Colonic mucosa (tissue), 4 donors: ENCODE data around the gene NR1H3. TPM values are rescaled to one million over a fixed set of nuclear protein-coding genes. Genes with fewer than 3 reads are reported as not detected.

Experiments
- DNase-seq: peaks from one replicate; pipeline ENCODE4 v3.0.0-alpha.2; 2020
- H3K27ac ChIP-seq: fragments of 200-600 bp; one replicate; pipeline ENCODE4 v1.8.0; 2021
- H3K27me3 ChIP-seq: fragments of 200-600 bp; one replicate; pipeline ENCODE4 v1.8.0; 2021
- H3K36me3 ChIP-seq: fragments of 200-600 bp; one replicate; pipeline ENCODE4 v1.8.0; 2021
- H3K4me1 ChIP-seq: fragments of 200-600 bp; one replicate; pipeline ENCODE4 v1.8.0; 2021; ENCODE audit warnings: mild to moderate bottlenecking
- H3K4me3 ChIP-seq: fragments of 200-600 bp; one replicate; pipeline ENCODE4 v1.8.0; 2021
- H3K9ac ChIP-seq, 2 donors: one replicate each; pipeline ENCODE4 v1.7.0; 2013; ENCODE audit warnings: control low read depth in 2 of 2, low read depth in 2 of 2, low read length in 2 of 2
- H3K9me3 ChIP-seq: fragments of 200-600 bp; one replicate; pipeline ENCODE4 v1.8.0; 2021
- intact Hi-C: fragments of 100-400 bp; cut with DNase I; formaldehyde crosslinking; loops from one replicate; pipeline ENCODE4 v1.14.1; 2022
- total RNA-seq, 2 donors: library from RNA; stranded (reverse); fragmentation: NEBNext Ultra II Directional in 1 of 2; extraction: Animal tissue kit (Norgen Biotek cat#: 25700) in 1 of 2; gene quantifications; one replicate each; pipeline ENCODE4 v1.2.1, GENCODE V29; 2021
- TF ChIP-seq, protein P1 (sequence below): fragments of 200-600 bp; IDR thresholded peaks from one replicate; pipeline ENCODE4 v1.8.0; 2022; ENCODE audit warnings: antibody characterized with exemption, mild to moderate bottlenecking
- donor health status: healthy.
- donor health status: DM: no; HTN: no; CAD: no.
- donor health status: DM: no; HTN: no; CAD: no.

Gene NR1H3
- total RNA-seq, 2 donors from 2014 or later = 28.3 to 43.1 TPM

DNA sequence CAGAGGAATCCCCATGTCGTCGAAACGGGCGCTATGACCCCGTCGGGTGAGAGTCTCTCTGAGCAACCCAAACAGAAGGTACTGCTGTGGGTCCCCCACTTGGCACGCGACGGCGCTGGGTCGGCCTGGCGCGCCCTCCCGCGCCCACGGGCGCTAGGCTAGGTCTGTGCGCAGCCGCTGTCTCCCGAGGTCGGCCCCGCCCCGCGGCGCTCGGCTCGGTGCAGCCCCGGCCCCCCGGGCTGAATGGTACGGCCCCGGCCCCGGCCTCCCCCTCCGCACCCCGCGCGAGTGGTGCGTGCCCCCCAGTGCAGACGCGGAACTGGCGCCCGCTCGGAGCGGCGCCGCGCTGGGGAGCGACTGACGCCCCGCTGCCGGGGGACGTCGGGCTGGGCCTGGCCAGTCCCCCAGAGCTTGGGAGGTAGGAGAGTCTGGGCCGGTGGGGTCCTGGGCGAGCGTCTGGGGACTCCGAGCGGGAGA, 12.1 kb downstream of the NR1H3 start, which contains the start of gene MADD:
Gene MADD, plus strand, starts transcription at position 305 of the 477 bp plus-strand sequence.
- H3K36me3 ChIP-seq = no peaks in the 10 kb centered on the region
- DNase-seq = peak; percentile 85
- TF ChIP-seq, protein P1, sequence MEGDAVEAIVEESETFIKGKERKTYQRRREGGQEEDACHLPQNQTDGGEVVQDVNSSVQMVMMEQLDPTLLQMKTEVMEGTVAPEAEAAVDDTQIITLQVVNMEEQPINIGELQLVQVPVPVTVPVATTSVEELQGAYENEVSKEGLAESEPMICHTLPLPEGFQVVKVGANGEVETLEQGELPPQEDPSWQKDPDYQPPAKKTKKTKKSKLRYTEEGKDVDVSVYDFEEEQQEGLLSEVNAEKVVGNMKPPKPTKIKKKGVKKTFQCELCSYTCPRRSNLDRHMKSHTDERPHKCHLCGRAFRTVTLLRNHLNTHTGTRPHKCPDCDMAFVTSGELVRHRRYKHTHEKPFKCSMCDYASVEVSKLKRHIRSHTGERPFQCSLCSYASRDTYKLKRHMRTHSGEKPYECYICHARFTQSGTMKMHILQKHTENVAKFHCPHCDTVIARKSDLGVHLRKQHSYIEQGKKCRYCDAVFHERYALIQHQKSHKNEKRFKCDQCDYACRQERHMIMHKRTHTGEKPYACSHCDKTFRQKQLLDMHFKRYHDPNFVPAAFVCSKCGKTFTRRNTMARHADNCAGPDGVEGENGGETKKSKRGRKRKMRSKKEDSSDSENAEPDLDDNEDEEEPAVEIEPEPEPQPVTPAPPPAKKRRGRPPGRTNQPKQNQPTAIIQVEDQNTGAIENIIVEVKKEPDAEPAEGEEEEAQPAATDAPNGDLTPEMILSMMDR = no peak
- H3K9ac ChIP-seq = peak within 1 kb of the TSS; percentile 81 to 87
- H3K27me3 ChIP-seq = no peaks in the 10 kb centered on the region
- peaks cover 24% of the 10 kb centered on the region for H3K4me1 ChIP-seq
- H3K4me3 ChIP-seq = peak within 1 kb of the TSS; percentile 72
- intact Hi-C loops = no loop called here
- H3K9me3 ChIP-seq = no peaks in the 10 kb centered on the region
- peak within 1 kb of the TSS; percentile 95 for H3K27ac ChIP-seq

DNA sequence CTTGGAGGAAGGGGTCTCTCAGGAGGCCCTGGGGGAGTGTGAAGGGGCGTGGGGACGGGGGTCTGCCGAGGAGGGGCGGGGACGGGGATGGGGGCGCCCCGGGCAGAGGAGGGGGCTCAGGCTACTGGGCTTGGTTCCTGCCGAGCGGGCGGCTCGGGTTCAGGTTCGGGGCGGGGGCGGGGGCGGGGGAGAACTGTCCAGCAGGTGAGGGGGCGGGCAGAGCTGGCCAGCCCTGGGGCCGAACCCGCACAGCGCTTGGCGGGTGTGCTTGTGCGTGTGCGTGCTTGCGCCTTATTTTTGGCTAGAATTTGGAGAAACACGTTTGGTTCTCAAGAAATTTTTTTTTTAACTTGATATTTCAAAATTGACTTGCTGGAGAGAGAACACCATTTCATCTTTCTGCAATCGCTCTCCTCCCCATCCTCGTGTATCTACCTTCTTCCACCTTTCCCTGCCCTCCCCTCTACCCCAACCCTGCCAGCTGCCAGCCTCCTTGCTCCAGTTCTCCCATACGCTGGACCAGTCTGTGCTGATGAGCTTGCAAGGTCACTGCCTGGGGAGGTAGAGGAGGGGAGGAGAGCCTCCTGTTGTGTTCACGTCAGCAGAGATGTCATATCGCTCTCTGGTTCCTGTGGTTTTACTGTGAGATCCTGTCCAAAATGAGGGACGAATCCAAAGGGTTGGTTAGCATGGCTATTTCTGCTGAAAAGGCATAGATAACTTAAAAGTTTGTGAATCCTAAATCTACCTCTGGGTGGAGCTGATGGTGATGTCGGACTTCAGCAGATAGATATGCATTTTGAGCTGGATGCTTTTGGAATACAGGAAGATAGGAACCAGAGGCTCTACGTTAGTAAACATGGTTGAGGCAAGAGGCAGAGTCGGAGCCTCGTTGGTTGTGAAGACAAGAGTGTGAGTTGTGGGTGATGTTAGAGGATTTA, 12.8 kb downstream of the NR1H3 start:
- no peaks in the 10 kb centered on the region for H3K9me3 ChIP-seq
- H3K27me3 ChIP-seq = no peaks in the 10 kb centered on the region
- H3K4me1 ChIP-seq = peaks cover 24% of the 10 kb centered on the region
- TF ChIP-seq, protein P1 = no peak
- peak overlapping the region; percentile 95 for H3K27ac ChIP-seq
- peak overlapping the region; percentile 81 to 87 for H3K9ac ChIP-seq
- peak; percentile 53 for DNase-seq
- peak overlapping the region; percentile 72 for H3K4me3 ChIP-seq
- H3K36me3 ChIP-seq = no peaks in the 10 kb centered on the region
- intact Hi-C loops = no loop called here

DNA sequence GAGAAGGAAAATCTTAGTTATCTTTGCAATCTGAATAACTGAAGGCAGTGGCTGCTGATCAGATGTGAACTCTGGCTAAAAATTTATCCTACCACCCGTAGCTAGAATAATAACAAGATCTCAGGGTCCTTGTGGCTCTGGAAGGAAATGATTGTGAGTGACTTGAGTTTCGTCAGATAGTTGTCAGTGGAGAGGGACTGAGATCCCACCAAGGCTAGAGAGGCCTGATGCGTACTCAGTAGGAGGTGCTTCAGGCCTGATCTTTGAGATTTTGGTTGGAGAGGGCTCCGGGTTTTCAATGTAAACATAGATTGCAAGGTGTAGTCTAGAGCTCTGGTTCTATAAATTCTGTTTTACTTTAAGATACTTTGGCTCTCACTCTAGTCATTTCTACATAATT, 13.5 kb downstream of the NR1H3 start:
- Histone ChIP-seq H3K36me3 (no peaks in the 10 kb centered on the region), H3K9ac (peak overlapping the region in 1 of 2 donors; percentile 77), H3K4me1 (peaks cover 24% of the 10 kb centered on the region), H3K9me3 (no peaks in the 10 kb centered on the region), H3K27ac (peak overlapping the region; percentile 95), H3K27me3 (no peaks in the 10 kb centered on the region), H3K4me3 (peak overlapping the region; percentile 72)
- DNase-seq = no peak
- intact Hi-C loops = no loop called here
- TF ChIP-seq, protein P1 = no peak

DNA sequence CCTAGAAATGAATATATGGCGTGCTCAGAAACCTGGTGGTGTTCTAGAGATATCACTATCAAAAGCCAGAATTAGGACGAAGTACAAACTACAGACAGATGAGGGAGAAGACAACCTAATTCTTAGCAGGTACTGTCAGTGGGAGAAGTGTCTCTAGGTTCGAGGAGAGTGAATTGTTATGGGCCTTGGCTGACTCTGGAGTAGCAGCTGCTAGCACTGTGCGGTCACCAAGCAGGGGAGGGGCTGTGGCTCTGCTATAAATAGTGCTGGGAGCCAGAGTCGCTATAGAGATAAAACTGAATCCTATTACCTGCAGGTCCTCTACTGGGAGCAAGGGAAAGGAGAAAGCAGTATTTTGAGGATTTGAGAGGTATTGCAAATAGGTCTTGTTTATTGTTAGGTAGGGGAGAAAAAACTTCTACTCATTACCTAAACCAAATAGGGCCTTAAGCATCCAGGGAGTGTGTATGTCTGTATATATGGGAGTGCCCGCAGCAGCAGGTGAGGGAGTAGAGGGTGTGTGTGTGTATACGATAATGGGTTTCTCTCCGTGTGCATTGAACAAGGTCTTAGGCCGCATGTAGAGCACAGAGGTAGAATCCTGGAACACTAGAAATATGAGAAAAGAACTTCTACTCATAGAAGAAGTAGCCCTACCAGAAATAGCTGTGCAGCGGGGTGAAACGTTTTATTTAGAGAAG, 14.3 kb downstream of the NR1H3 start:
- no peak overlapping the region for H3K4me3 ChIP-seq
- no peak overlapping the region for H3K9ac ChIP-seq
- DNase-seq = peak; percentile 51
- intact Hi-C loops = no loop called here
- H3K36me3 ChIP-seq = no peaks in the 10 kb centered on the region
- TF ChIP-seq, protein P1 = no peak
- no peak overlapping the region for H3K27ac ChIP-seq
- H3K27me3 ChIP-seq = no peaks in the 10 kb centered on the region
- H3K9me3 ChIP-seq = no peaks in the 10 kb centered on the region
- H3K4me1 ChIP-seq = peaks cover 24% of the 10 kb centered on the region

DNA sequence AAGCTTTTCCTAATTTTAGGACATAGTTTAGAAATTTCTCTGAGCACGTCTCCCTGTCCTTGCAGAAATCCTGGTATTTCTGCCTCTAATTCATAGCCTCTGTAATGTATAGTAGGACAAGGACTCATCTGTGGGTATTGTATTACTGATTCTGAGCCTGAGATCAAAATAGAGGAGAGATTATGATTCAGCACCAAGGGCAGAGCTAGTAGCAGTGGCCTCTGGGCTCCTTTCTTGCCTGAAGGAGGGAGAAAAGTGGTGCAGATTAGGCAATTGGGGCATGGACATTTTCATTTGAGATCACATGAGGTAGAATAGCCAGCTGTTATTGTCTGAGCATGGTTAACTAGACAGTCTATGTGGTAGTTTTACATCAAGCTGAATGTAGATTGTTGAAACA, 14.9 kb downstream of the NR1H3 start:
- Histone ChIP-seq H3K36me3 (no peaks in the 10 kb centered on the region), H3K27ac (no peak overlapping the region), H3K27me3 (no peaks in the 10 kb centered on the region), H3K9me3 (no peaks in the 10 kb centered on the region), H3K4me1 (peaks cover 24% of the 10 kb centered on the region), H3K4me3 (no peak overlapping the region), H3K9ac (no peak overlapping the region)
- TF ChIP-seq, protein P1 = no peak
- DNase-seq = no peak
- intact Hi-C loops = no loop called here
